22Rv1 (cell line): ENCODE results near the gene HOXA9.

Source experiments
- H3K27ac ChIP-seq: fragments of 450-650 bp; 2 replicates; pipeline ENCODE4 v1.5.1; 2017
- ZFX ChIP-seq: fragments of 450-650 bp; IDR thresholded peaks from 2 replicates; pipeline ENCODE4 v1.6.1; 2017; ENCODE audit warnings: antibody characterized with exemption, borderline replicate concordance
- TF ChIP-seq, protein P1 (sequence below): fragments of 450-650 bp; IDR thresholded peaks from 2 replicates; pipeline ENCODE4 v1.5.1; 2017; ENCODE audit warnings: mild to moderate bottlenecking

The HOXA9 gene

GRCh38 chr7:27163288-27164044 lies 1.9 kb downstream of the HOXA9 start:
- TF ChIP-seq ZFX, result no peak
- TF ChIP-seq, protein P1, sequence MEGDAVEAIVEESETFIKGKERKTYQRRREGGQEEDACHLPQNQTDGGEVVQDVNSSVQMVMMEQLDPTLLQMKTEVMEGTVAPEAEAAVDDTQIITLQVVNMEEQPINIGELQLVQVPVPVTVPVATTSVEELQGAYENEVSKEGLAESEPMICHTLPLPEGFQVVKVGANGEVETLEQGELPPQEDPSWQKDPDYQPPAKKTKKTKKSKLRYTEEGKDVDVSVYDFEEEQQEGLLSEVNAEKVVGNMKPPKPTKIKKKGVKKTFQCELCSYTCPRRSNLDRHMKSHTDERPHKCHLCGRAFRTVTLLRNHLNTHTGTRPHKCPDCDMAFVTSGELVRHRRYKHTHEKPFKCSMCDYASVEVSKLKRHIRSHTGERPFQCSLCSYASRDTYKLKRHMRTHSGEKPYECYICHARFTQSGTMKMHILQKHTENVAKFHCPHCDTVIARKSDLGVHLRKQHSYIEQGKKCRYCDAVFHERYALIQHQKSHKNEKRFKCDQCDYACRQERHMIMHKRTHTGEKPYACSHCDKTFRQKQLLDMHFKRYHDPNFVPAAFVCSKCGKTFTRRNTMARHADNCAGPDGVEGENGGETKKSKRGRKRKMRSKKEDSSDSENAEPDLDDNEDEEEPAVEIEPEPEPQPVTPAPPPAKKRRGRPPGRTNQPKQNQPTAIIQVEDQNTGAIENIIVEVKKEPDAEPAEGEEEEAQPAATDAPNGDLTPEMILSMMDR, result no peak
- no peak overlapping the region for H3K27ac ChIP-seq

DNA sequence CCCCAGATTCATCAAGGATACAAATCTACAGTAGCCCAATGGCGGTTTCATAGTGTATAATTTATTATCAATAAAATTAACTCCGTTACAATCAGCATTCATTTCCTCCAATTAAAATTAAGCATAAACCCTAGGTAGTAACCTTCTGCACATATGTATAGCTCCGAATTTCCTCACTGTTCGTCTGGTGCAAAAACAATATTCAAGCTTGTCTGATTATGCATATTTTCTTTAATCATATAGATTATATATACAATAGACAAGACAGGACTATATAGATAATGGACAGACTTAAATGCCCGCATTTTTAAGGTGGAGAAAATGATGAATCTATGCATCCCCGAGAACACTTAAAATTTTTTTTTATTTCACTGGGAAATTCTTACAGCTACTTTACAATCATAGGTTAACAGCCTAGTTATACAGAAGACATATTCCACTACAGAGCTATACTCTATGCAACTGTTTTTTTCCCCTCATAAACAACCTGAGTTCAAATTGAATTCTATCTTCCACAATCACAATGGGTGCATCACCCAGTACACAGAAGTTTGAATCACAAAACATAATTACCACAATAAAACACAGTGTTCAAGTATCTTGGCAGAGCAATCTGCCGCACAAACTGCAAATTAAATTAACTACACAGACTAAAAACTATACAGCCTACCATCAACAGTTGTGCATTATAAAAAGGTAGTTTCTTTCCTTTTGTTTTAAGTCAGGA lies 2.6 kb downstream of the HOXA9 start:
- H3K27ac ChIP-seq, result no peak overlapping the region
- TF ChIP-seq, protein P1, result no peak

GRCh38 chr7:27161721-27162560 lies 3.4 kb downstream of the HOXA9 start:
- TF ChIP-seq ZFX, result no peak
- TF ChIP-seq, protein P1, result no peak
- H3K27ac ChIP-seq, result no peak overlapping the region

- no peak overlapping the region for H3K27ac ChIP-seq
- TF ChIP-seq ZFX, result no peak
- TF ChIP-seq, protein P1, result peak; percentile 62
Measured at GRCh38 chr7:27161214-27161720, 4.1 kb downstream of the HOXA9 start.

DNA sequence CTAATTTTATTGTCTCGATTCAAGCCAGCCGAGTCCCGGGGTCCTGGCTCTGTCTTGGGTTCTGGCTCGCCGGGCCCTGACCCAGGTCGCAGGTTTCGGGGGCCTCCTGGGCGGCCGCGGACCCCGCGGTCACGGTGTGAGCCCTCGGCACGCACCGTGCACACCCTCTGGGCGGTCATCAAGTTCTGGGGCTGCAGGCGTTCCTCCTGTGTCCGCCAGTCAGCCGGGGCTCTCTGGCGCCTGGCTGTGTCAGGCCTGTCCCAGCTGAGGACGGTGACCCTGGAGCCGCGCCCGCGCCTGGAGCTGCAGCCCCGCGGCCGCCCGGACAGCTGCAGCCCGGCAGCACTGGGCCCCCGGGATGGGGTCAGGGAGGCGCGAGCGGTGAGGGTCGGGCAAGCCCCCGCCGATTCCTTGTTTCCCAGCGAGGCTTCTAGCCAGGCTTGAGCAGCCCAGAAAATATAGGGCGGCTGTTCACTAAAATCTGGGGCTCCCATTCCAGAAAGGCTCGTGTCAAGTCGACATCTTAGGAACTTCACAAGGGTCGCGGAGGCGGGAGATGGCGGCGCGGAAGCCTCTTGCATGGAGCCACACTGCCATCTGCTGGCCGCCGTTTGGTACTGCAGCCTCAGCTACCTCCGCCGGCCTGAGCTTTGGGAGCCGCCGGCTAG lies 4.7 kb downstream of the HOXA9 start:
- TF ChIP-seq, protein P1, result peak; percentile 99
- TF ChIP-seq ZFX, result no peak
- no peak overlapping the region for H3K27ac ChIP-seq

DNA sequence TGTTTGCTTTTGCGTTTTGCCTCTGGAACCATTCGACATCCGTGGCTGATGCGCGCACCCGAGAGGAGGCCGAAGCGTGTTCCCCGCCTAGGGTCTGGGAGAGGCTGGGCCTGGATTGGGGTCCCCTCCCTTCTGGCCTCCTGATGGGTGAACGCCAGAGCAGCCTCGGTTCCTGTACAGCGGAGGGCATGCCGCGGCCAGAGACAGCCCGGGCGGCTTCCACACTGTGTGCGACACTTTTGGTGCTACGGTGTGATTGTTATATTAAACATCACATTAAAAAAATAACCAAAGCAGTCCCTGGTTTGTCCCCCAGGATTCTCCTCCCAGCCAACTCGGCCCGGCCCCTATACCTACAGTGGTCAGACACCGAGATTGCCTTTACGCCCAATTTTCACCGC lies 5.2 kb downstream of the HOXA9 start:
- H3K27ac ChIP-seq, result no peak overlapping the region
- TF ChIP-seq, protein P1, result no peak
- no peak for TF ChIP-seq ZFX
